Subcutaneous abdominal adipose tissue (tissue), 5 donors: ENCODE measurements around the gene RGS7.

Source experiments
- H3K27ac ChIP-seq: one replicate; pipeline ENCODE4 v1.7.0; 2013; ENCODE audit warnings: low read depth, mild to moderate bottlenecking, inconsistent platforms, low read length, moderate library complexity
- H3K27me3 ChIP-seq, 5 donors: one replicate each; pipeline ENCODE4 v1.7.0; 2013; ENCODE audit warnings: low read length in 5 of 5, inconsistent platforms in 1 of 5; ENCODE audit not compliant: control insufficient read depth in 5 of 5, insufficient read depth in 4 of 5
- H3K36me3 ChIP-seq, 5 donors: one replicate each; pipeline ENCODE4 v1.7.0; 2013; ENCODE audit warnings: low read length in 5 of 5; ENCODE audit not compliant: control insufficient read depth in 5 of 5, insufficient read depth in 5 of 5
- H3K4me1 ChIP-seq, 5 donors: one replicate each; pipeline ENCODE4 v1.7.0; 2013; ENCODE audit warnings: low read length in 5 of 5, mild to moderate bottlenecking in 3 of 5, moderate library complexity in 1 of 5; ENCODE audit not compliant: control insufficient read depth in 5 of 5, insufficient read depth in 5 of 5
- H3K4me3 ChIP-seq, 5 donors: one replicate each; pipeline ENCODE4 v1.7.0; 2013; ENCODE audit warnings: low read length in 5 of 5, low read depth in 1 of 5
- H3K9ac ChIP-seq, 5 donors: one replicate each; pipeline ENCODE4 v1.7.0; 2013; ENCODE audit warnings: low read length in 5 of 5, mild to moderate bottlenecking in 4 of 5, moderate library complexity in 3 of 5
- H3K9me3 ChIP-seq, 5 donors: one replicate each; pipeline ENCODE4 v1.7.0; 2013; ENCODE audit warnings: low read length in 5 of 5; ENCODE audit not compliant: control insufficient read depth in 5 of 5
- donor health status: healthy.
- donor health status: healthy.
- donor health status: healthy.
- donor health status: healthy.
- donor health status: healthy.

RGS7 gene

DNA sequence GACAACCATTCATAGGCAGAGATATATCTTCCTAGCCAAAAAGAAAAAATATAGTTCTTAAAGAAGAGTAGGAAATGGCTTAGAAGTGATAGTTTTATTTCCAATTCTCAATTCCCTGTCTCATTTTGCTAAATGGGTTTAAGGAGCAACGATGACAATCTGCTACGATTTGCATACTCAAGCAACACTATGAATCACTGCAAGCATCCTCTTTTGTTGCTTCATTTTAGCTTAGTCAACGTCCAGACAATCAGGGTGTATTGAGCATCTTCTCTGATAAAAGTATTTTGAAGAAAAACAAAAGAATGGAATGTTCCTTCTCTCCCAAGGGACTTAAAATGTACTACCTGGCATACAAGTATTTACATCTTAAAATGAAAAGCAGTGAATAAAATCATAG lies 80.6 kb downstream of the RGS7 start:
- Histone ChIP-seq H3K36me3 (no peaks in the 10 kb centered on the region), H3K9me3 (peaks cover 0 to 28% (median 15%) of the 10 kb centered on the region in 5 donors), H3K27me3 (no peaks in the 10 kb centered on the region), H3K27ac (no peak overlapping the region), H3K4me1 (no peaks in the 10 kb centered on the region), H3K4me3 (no peak overlapping the region), H3K9ac (no peak overlapping the region)

DNA sequence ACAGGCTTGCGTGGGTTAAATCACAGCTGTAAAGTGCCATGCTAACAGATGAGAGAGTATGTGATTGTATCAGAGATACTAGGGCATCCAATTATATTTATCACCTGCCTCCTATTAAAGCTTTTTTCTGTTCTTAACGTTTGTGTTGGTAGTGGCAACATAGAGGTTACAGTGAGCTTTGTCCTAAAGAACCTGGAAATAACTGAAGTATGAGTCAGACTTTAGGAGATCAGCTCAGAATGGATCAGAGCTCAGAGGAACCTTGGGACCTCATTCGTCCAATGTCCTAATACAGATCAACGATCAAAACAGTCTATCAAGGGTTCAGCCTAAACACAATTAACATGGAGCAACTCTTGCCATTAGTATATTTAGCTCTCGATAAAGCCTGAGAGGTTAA lies 81.0 kb downstream of the RGS7 start:
- no peaks in the 10 kb centered on the region for H3K36me3 ChIP-seq
- no peaks in the 10 kb centered on the region for H3K4me1 ChIP-seq
- H3K9ac ChIP-seq = no peak overlapping the region
- no peak overlapping the region for H3K27ac ChIP-seq
- no peak overlapping the region for H3K4me3 ChIP-seq
- H3K27me3 ChIP-seq = no peaks in the 10 kb centered on the region
- H3K9me3 ChIP-seq = peaks cover 0 to 29% (median 15%) of the 10 kb centered on the region in 5 donors

DNA sequence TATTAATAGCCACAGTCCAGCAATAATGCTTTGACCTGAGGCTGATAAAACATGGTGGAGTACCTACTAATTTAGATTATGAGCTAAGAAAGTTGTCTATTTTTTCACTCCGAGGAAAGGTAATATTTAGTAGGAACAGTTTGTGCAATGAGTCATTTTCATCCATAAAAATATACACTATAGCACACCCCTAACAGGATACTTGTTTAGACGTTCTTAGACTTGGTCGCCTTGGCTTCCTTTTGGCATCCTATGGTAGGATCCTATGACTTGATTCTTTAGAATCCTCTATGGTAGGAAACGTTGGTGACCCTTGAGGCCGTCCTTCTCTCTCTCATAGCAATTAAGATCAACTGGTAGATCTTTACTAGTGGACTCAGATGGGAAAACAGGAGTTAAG lies 81.8 kb downstream of the RGS7 start:
- no peaks in the 10 kb centered on the region for H3K27me3 ChIP-seq

DNA sequence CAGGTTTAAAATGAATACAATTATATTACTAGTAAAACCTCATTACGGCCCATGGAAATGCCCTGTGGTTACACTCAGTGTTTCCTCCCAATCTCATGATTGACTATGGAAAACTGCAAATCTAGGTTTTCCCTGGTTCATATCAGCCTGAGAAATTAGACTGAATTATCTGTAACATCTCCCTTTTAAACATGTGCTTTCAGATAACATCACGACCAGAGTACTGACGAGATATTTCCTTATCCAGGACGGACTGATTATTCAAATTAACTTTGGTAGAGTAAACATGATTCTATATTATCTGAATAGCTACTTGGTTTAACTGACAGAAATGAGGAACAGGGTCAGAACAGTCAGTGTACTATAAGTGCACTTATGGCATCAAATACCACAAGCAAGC lies 82.3 kb downstream of the RGS7 start:
- no peaks in the 10 kb centered on the region for H3K36me3 ChIP-seq
- no peaks in the 10 kb centered on the region for H3K4me1 ChIP-seq
- peaks cover 0 to 23% (median 10%) of the 10 kb centered on the region in 5 donors for H3K9me3 ChIP-seq
- no peak overlapping the region for H3K27ac ChIP-seq
- H3K4me3 ChIP-seq = no peak overlapping the region
- H3K27me3 ChIP-seq = no peaks in the 10 kb centered on the region
- H3K9ac ChIP-seq = no peak overlapping the region

More for the DNA sequence above, 81.8 kb downstream of the RGS7 start:
- Histone ChIP-seq H3K36me3 (no peaks in the 10 kb centered on the region), H3K4me3 (no peak overlapping the region), H3K4me1 (no peaks in the 10 kb centered on the region), H3K27ac (no peak overlapping the region), H3K9ac (no peak overlapping the region), H3K9me3 (peaks cover 0 to 25% (median 13%) of the 10 kb centered on the region in 5 donors)

DNA sequence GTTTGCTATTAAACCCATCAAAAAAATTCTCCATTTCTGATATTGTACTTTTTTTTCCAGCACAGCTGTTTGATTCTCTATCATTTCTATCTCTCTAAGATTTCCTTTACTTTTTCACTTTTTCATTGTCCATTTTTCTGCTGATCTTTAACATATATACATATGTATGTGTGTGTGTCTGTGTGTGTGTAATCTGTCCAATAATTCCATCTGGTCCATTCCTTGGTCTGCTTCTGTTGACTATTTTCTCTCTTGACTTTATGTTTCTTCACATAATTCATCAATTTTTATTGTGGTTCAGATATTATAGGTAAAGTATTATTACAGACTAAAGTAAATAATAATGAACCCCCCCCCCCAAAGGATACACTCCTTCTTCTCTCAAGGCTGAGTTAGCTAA lies 84.2 kb downstream of the RGS7 start:
- Histone ChIP-seq H3K9ac (no peak overlapping the region), H3K27ac (no peak overlapping the region), H3K9me3 (peaks cover 0 to 19% (median 6%) of the 10 kb centered on the region in 5 donors), H3K4me1 (no peaks in the 10 kb centered on the region), H3K36me3 (no peaks in the 10 kb centered on the region), H3K27me3 (no peaks in the 10 kb centered on the region), H3K4me3 (no peak overlapping the region)

DNA sequence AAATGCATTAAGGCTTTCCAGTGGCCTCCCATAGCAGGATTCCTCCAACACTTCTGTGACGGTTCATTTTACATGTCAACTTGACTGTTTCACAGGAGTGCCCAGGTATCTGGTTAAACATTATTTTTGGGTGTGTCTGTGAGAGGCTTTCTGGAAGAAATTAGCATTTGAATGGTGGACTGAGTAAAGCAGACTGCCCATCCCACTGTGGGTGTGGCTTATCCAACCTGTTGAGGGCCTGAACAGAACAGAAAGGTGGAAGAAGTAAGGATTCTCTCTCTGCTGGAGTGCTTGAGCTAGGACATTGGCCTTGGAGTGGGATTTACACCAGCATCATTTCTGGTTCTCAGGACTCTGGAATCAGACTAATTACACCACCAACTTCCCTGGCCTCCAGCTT lies 85.6 kb downstream of the RGS7 start:
- Histone ChIP-seq H3K4me3 (no peak overlapping the region), H3K4me1 (no peaks in the 10 kb centered on the region), H3K27me3 (no peaks in the 10 kb centered on the region), H3K36me3 (no peaks in the 10 kb centered on the region), H3K9ac (no peak overlapping the region), H3K9me3 (peaks cover 0 to 19% (median 8%) of the 10 kb centered on the region in 5 donors), H3K27ac (no peak overlapping the region)

DNA sequence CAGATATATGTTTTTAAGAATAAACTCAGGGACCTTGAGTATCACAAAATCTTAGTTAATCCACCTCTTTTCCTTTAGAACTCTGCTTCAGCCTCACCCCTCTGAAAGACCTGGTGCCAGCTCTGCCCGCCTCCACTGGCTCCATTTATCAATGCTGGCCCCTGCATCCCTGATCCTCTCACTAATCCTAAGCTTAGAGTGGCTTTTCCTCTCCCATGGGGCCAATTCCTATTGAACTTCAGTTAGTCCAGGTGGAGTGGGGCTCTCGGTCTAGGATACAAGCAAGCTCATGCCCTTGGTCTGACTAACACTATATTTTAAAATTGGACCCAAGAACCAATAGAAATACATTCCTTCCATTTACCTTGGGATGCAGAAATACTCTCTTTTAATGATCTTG lies 87.0 kb downstream of the RGS7 start:
- no peak overlapping the region for H3K4me3 ChIP-seq
- no peaks in the 10 kb centered on the region for H3K27me3 ChIP-seq
- peaks cover 0 to 19% (median 8%) of the 10 kb centered on the region in 5 donors for H3K9me3 ChIP-seq
- H3K36me3 ChIP-seq = no peaks in the 10 kb centered on the region
- no peaks in the 10 kb centered on the region for H3K4me1 ChIP-seq
- no peak overlapping the region for H3K27ac ChIP-seq
- H3K9ac ChIP-seq = no peak overlapping the region

DNA sequence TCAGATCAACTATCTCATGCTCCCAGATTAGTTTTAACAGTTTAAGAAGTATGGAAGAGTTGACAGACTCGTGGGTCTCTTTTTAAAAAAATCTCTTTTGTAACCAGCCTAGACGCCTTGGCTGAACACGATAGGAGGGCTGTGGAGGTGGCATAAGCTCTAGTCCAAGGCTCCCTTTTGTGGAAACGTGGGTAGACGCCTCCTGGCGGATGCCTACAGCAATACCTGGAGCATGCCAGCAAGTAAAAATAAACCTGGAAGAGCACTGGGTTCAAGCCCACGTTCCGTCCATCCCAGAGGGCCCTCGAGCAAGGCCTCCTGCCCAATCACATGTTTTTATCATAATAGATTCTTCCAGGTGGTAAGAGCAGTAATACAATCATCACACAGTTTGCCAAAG lies 87.9 kb downstream of the RGS7 start:
- H3K9ac ChIP-seq = no peak overlapping the region
- no peaks in the 10 kb centered on the region for H3K27me3 ChIP-seq
- H3K27ac ChIP-seq = no peak overlapping the region
- H3K36me3 ChIP-seq = no peaks in the 10 kb centered on the region
- no peak overlapping the region for H3K4me3 ChIP-seq
- H3K4me1 ChIP-seq = no peaks in the 10 kb centered on the region
- H3K9me3 ChIP-seq = peaks cover 0 to 19% (median 8%) of the 10 kb centered on the region in 5 donors

DNA sequence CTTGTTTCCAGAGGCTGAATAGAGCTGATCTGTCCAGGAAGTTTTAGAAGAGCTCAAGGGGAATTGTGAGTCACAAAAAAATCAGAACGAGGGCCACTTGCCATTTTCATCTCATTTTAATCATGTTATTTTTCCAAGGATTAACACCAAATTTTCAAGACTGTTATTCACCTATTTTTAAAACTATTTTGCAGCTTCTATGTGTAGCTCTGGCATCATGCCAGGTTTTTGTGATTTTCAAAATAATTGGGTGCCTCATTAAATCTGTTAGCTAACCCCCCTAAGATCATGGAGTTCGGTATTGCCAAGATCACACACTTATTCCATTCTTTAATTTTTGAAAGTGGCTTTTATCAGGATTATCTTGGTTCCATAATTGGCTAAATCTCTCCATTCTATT lies 90.9 kb downstream of the RGS7 start:
- H3K36me3 ChIP-seq = no peaks in the 10 kb centered on the region
- no peak overlapping the region for H3K9ac ChIP-seq
- no peaks in the 10 kb centered on the region for H3K4me1 ChIP-seq
- H3K9me3 ChIP-seq = peaks cover 0 to 3% (median 0%) of the 10 kb centered on the region in 5 donors
- H3K4me3 ChIP-seq = no peak overlapping the region
- H3K27me3 ChIP-seq = no peaks in the 10 kb centered on the region
- no peak overlapping the region for H3K27ac ChIP-seq

DNA sequence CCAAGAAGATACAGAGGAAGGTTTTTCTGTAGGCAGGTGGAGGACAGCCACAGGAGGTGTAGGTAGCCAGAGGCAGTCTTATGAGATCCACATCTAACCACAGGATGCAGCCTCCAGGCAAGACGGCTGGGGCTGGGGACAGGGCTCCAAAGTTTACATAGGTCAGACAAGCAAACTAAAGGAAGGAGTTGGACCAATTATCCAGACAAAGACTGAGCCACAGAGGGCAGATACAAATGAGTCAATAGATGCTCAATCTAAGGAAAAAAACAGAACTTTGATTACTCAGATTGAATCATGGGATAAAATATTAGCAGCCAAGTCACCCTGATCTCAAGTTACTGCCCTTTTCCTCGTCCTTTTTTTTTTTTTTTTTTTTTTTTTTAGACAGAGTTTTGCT lies 91.6 kb downstream of the RGS7 start:
- Histone ChIP-seq H3K27ac (no peak overlapping the region), H3K27me3 (no peaks in the 10 kb centered on the region), H3K9ac (no peak overlapping the region), H3K4me1 (no peaks in the 10 kb centered on the region), H3K4me3 (no peak overlapping the region), H3K9me3 (peaks cover 0 to 3% (median 0%) of the 10 kb centered on the region in 5 donors), H3K36me3 (no peaks in the 10 kb centered on the region)

DNA sequence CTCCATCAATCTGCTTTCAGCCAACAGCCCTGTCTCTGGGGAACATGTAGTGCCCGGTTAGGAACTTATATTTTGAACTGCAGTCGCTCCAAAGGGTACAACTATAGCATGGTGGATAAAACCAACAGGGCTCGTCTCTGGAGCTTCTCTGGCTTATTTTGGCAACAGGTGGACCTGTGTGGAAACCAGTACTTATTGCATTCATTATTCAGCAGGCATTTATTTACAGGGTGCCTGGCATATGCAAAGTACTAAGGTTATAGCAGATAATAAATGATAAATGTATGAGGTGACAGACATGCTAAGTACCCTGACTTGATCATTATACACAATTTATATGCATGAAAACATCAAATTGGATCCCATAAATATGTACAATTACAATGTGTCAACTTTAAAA lies 93.7 kb downstream of the RGS7 start:
- H3K9me3 ChIP-seq = peaks cover 0 to 3% (median 0%) of the 10 kb centered on the region in 5 donors
- no peaks in the 10 kb centered on the region for H3K27me3 ChIP-seq
- no peak overlapping the region for H3K27ac ChIP-seq
- H3K36me3 ChIP-seq = no peaks in the 10 kb centered on the region
- H3K4me3 ChIP-seq = no peak overlapping the region
- no peak overlapping the region for H3K9ac ChIP-seq
- H3K4me1 ChIP-seq = no peaks in the 10 kb centered on the region
